HCT116 (cell line): Measurements from ENCODE around the gene GGT6. TPM values are rescaled to one million over a fixed set of nuclear protein-coding genes. Genes with fewer than 3 reads are reported as not detected.

Experiments used
- ATAC-seq: fragments of 200-7000 bp; cut with Tn5 transposase; 2 replicates; pipeline ENCODE4 v1.9.1; 2020; ENCODE audit warnings: mild to moderate bottlenecking, moderate library complexity
- BruUV-seq: library from RNA; stranded (reverse); fragments of 400-500 nt; replicated peaks from 2 replicates; lab custom pipeline; 2021; lab: Mats Ljungman, UMichigan
- CTCF ChIA-PET: fragments of 300-600 bp; sonication (Branson Sonifier 250); formaldehyde crosslinking; loops from one replicate; lab custom pipeline; 2021; ENCODE audit warnings: antibody characterized with exemption; lab: Charles Lee
- POLR2A ChIA-PET: fragments of 300-600, 350-600 bp; sonication (Branson Sonifier 250); formaldehyde crosslinking; loops from one replicate; lab custom pipeline; 2021; ENCODE audit warnings: antibody characterized with exemption; lab: Charles Lee
- RAD21 ChIA-PET, 2 experiments: fragments of 300-600 bp; sonication (Branson Sonifier 250); formaldehyde crosslinking; loops; one replicate each; lab custom pipeline; 2023; ENCODE audit warnings: low total read pairs in 2 of 2; ENCODE audit not compliant: uncharacterized antibody in 2 of 2, unreplicated experiment in 2 of 2, low non-redundant PET in 1 of 2; lab: Charles Lee
- DNase-seq: peaks from one replicate; pipeline ENCODE4 v3.0.0-alpha.2; 2010; ENCODE audit warnings: low read depth, low spot score
- H2AFZ ChIP-seq: fragments of 200-600 bp; shearing (Covaris generic), sonication (generic); 2 replicates; pipeline ENCODE4 v1.6.1; 2017; ENCODE audit warnings: low read depth, mixed run types, mixed read lengths, antibody characterized with exemption, low read length; ENCODE audit not compliant: poor library complexity, severe bottlenecking
- H3K27ac ChIP-seq: 2 replicates; pipeline ENCODE4 v1.5.1; 2012; ENCODE audit warnings: low read depth, low read length
- H3K27me3 ChIP-seq: fragments of 200-600 bp; sonication (generic); 2 replicates; pipeline ENCODE4 v1.6.1; 2016; ENCODE audit warnings: mixed run types, low read length, mixed read lengths; ENCODE audit not compliant: insufficient read depth
- H3K36me3 ChIP-seq, 2 experiments: fragments of 200-500 bp in 1 of 2; fragments of 200-600 bp in 1 of 2; sonication (Bioruptor generic) in 1 of 2; sonication (generic) in 1 of 2; 2 replicates each; pipeline versions ENCODE4 v1.5.1 to v1.6.1; 2014 to 2016; ENCODE audit warnings: low read length in 2 of 2, inconsistent platforms in 1 of 2, mixed read lengths in 1 of 2, mixed run types in 1 of 2; ENCODE audit not compliant: insufficient read depth in 2 of 2, control insufficient read depth in 1 of 2
- H3K4me1 ChIP-seq, 2 experiments: fragments of 200-600 bp in 1 of 2; sonication (generic) in 1 of 2; 2 replicates each; pipeline versions ENCODE4 v1.5.1 to v1.6.1; 2012 to 2017; ENCODE audit warnings: low read length in 2 of 2, inconsistent platforms in 1 of 2, mild to moderate bottlenecking in 1 of 2, mixed read lengths in 1 of 2, mixed run types in 1 of 2, moderate library complexity in 1 of 2; ENCODE audit not compliant: insufficient read depth in 2 of 2, control insufficient read depth in 1 of 2
- H3K4me2 ChIP-seq: fragments of 200-600 bp; sonication (generic); 2 replicates; pipeline ENCODE4 v1.6.1; 2017; ENCODE audit warnings: mixed run types, low read length, mixed read lengths
- H3K4me3 ChIP-seq, 2 experiments: fragments of 200-600 bp in 1 of 2; sonication (generic) in 1 of 2; replicated peaks in 1 of 2; 2 replicates each; pipeline ENCODE4 v1.5.1; 2011 to 2016; ENCODE audit warnings: low read length in 2 of 2, control low read depth in 1 of 2, low read depth in 1 of 2, mild to moderate bottlenecking in 1 of 2, mixed read lengths in 1 of 2, mixed run types in 1 of 2
- H3K79me2 ChIP-seq: fragments of 200-600 bp; sonication (generic); 2 replicates; pipeline ENCODE4 v1.6.1; 2017; ENCODE audit warnings: mild to moderate bottlenecking, mixed run types, low read length, moderate library complexity, mixed read lengths; ENCODE audit not compliant: insufficient read depth
- H3K9ac ChIP-seq: fragments of 200-600 bp; sonication (generic); 2 replicates; pipeline ENCODE4 v1.6.1; 2016; ENCODE audit warnings: low read length, mixed read lengths
- H3K9me2 ChIP-seq: fragments of 200-600 bp; sonication (generic), shearing (Covaris generic); 2 replicates; pipeline ENCODE4 v1.6.1; 2017; ENCODE audit warnings: mixed run types, mild to moderate bottlenecking, moderate library complexity; ENCODE audit not compliant: insufficient read depth
- H3K9me3 ChIP-seq, 2 experiments: fragments of 200-500 bp in 1 of 2; fragments of 200-600 bp in 1 of 2; sonication (Bioruptor generic) in 1 of 2; sonication (generic) in 1 of 2; 2 replicates each; pipeline ENCODE4 v1.6.1; 2014 to 2017; ENCODE audit warnings: low read length in 2 of 2, mixed read lengths in 2 of 2, inconsistent platforms in 1 of 2, low read depth in 1 of 2, mild to moderate bottlenecking in 1 of 2, mixed run types in 1 of 2, moderate library complexity in 1 of 2; ENCODE audit not compliant: control insufficient read depth in 1 of 2, insufficient read depth in 1 of 2
- H4K20me1 ChIP-seq: fragments of 200-600 bp; sonication (generic), shearing (Covaris generic); 2 replicates; pipeline ENCODE4 v1.6.1; 2017; ENCODE audit warnings: mixed run types, mild to moderate bottlenecking, moderate library complexity; ENCODE audit not compliant: insufficient read depth
- CBX3 ChIP-seq: IDR thresholded peaks from 2 replicates; pipeline ENCODE4 v1.6.1; 2012; ENCODE audit warnings: low read depth
- EGR1 ChIP-seq: IDR thresholded peaks from 2 replicates; pipeline ENCODE4 v1.6.1; 2012; ENCODE audit warnings: low read depth
- ELF1 ChIP-seq: IDR thresholded peaks from 2 replicates; pipeline ENCODE4 v1.6.1; 2012; ENCODE audit warnings: low read depth, borderline replicate concordance
- EZH2 ChIP-seq: fragments of 200-600 bp; sonication (generic); IDR thresholded peaks from 2 replicates; pipeline ENCODE4 v1.6.1; 2017; ENCODE audit warnings: antibody characterized with exemption, mixed run types
- EZH2phosphoT487 ChIP-seq: fragments of 200-600 bp; IDR thresholded peaks from 2 replicates; pipeline ENCODE4 v1.6.1; 2018; ENCODE audit warnings: antibody characterized with exemption, borderline replicate concordance
- FOSL1 ChIP-seq: IDR thresholded peaks from 2 replicates; pipeline ENCODE4 v1.6.1; 2012; ENCODE audit warnings: low read depth
- POLR2A ChIP-seq: IDR thresholded peaks from 2 replicates; pipeline ENCODE4 v1.7.0; 2011; ENCODE audit warnings: borderline replicate concordance; ENCODE audit not compliant: insufficient read depth, insufficient read length; ENCODE audit errors: extremely low read depth
- POLR2AphosphoS5 ChIP-seq: IDR thresholded peaks from 2 replicates; pipeline ENCODE4 v1.6.1; 2011; ENCODE audit warnings: mild to moderate bottlenecking, low read depth, low read length, moderate library complexity
- RAD21 ChIP-seq: IDR thresholded peaks from 2 replicates; pipeline ENCODE4 v1.6.1; 2012; ENCODE audit warnings: low read depth, mild to moderate bottlenecking
- SIN3A ChIP-seq: IDR thresholded peaks from 2 replicates; pipeline ENCODE4 v1.6.1; 2012; ENCODE audit warnings: low read depth
- SP1 ChIP-seq: IDR thresholded peaks from 2 replicates; pipeline ENCODE4 v1.6.1; 2012; ENCODE audit warnings: low read depth
- SRF ChIP-seq: IDR thresholded peaks from 2 replicates; pipeline ENCODE4 v1.6.1; 2012; ENCODE audit warnings: low read depth
- TCF7L2 ChIP-seq: IDR thresholded peaks from 2 replicates; pipeline ENCODE4 v1.7.0; 2011; ENCODE audit warnings: borderline replicate concordance, inconsistent platforms; ENCODE audit not compliant: insufficient read depth, insufficient read length; ENCODE audit errors: extremely low read depth
- ZNF274 ChIP-seq: fragments of 200-500 bp; sonication (Bioruptor generic); IDR thresholded peaks from 2 replicates; pipeline ENCODE4 v1.6.1; 2014; ENCODE audit warnings: mild to moderate bottlenecking, low read depth, low read length, inconsistent platforms
- intact Hi-C: fragments of 100-400 bp; cut with micrococcal nuclease; formaldehyde crosslinking; loops from 2 replicates; pipeline ENCODE4 v1.10.0; 2022
- total RNA-seq: library from RNA; stranded (reverse); gene quantifications from one replicate; pipeline ENCODE4 v1.2.1, GENCODE V29; 2021; ENCODE audit not compliant: unreplicated experiment
- TF ChIP-seq, protein P1 (sequence below): IDR thresholded peaks from 2 replicates; pipeline ENCODE4 v1.6.1; 2012
- TF ChIP-seq, protein P2 (sequence below): IDR thresholded peaks from 2 replicates; pipeline ENCODE4 v1.6.1; 2011; ENCODE audit warnings: mild to moderate bottlenecking, low read length, moderate library complexity; ENCODE audit not compliant: insufficient replicate concordance; ENCODE audit errors: extremely low read depth
- TF ChIP-seq, protein P3 (sequence below), 3 experiments: fragments of 200-600 bp in 1 of 3; sonication (generic) in 1 of 3; IDR thresholded peaks in 2 of 3; conservative IDR thresholded peaks in 1 of 3; 2 replicates each; pipeline ENCODE4 v1.5.1; 2012 to 2017; ENCODE audit warnings: low read depth in 2 of 3, low read length in 2 of 3, antibody characterized with exemption in 1 of 3, borderline replicate concordance in 1 of 3, control low read depth in 1 of 3, mild to moderate bottlenecking in 1 of 3, mixed read lengths in 1 of 3, mixed run types in 1 of 3, moderate library complexity in 1 of 3; ENCODE audit not compliant: insufficient read depth in 1 of 3
- TF ChIP-seq, protein P4 (sequence below): IDR thresholded peaks from 2 replicates; pipeline ENCODE4 v1.6.1; 2012

GGT6 gene
- total RNA-seq, 1 experiment from 2014 or later, result 0.10 TPM

DNA sequence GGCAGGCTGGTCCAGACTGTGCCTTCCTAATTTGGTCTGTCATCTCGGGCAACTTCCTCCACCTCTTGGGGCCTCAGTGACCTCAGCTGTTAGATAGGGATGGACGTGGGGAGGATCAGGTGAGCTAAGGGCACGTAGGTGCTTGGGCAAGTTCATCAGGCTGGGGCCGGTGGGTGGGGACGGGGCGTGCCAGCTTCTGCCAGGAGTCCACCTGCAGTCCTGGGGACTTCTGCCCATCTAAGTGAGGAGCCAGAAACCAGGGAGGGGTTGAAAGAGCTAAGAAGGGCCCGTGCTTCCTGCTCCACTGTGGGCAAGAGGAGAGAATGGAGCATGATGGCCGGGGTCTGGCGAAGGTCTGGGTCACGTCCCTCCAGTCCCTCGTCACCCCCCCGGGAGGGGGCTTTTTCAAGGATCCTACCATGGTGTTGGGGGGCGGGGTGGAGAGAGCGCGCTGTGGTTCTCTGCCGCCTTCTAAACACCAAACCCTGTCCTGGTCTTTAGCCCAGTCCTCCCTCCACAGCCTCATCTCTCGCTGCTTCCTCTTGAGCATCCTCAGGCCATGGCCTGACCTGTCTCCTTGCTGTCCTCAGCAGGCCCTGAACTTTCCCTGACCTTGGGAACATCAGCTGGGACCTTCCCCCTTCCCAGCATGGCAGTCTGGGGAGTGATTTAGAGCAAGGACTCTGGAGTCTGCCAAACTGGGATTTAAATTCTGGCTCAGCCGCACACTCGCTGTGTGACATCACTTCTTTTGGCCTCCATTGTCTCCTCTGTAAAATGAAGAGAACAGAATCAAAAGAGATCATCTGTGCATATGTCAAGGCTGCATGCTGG, 40.1 kb downstream of the GGT6 start:
- Histone ChIP-seq H3K9me3 (no peaks in the 10 kb centered on the region), H4K20me1 (no peaks in the 10 kb centered on the region)
- TF ChIP-seq, protein P1, sequence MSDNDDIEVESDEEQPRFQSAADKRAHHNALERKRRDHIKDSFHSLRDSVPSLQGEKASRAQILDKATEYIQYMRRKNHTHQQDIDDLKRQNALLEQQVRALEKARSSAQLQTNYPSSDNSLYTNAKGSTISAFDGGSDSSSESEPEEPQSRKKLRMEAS, result no peak
- no peak for TF ChIP-seq SRF
- TF ChIP-seq SIN3A, result no peak
- TF ChIP-seq, protein P2, sequence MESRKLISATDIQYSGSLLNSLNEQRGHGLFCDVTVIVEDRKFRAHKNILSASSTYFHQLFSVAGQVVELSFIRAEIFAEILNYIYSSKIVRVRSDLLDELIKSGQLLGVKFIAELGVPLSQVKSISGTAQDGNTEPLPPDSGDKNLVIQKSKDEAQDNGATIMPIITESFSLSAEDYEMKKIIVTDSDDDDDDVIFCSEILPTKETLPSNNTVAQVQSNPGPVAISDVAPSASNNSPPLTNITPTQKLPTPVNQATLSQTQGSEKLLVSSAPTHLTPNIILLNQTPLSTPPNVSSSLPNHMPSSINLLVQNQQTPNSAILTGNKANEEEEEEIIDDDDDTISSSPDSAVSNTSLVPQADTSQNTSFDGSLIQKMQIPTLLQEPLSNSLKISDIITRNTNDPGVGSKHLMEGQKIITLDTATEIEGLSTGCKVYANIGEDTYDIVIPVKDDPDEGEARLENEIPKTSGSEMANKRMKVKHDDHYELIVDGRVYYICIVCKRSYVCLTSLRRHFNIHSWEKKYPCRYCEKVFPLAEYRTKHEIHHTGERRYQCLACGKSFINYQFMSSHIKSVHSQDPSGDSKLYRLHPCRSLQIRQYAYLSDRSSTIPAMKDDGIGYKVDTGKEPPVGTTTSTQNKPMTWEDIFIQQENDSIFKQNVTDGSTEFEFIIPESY, result no peak
- no peak for TF ChIP-seq EZH2
- TF ChIP-seq CBX3, result no peak
- TF ChIP-seq ZNF274, result no peak
- TF ChIP-seq RAD21, result no peak
- no peak for TF ChIP-seq ELF1
- TF ChIP-seq, protein P3, sequence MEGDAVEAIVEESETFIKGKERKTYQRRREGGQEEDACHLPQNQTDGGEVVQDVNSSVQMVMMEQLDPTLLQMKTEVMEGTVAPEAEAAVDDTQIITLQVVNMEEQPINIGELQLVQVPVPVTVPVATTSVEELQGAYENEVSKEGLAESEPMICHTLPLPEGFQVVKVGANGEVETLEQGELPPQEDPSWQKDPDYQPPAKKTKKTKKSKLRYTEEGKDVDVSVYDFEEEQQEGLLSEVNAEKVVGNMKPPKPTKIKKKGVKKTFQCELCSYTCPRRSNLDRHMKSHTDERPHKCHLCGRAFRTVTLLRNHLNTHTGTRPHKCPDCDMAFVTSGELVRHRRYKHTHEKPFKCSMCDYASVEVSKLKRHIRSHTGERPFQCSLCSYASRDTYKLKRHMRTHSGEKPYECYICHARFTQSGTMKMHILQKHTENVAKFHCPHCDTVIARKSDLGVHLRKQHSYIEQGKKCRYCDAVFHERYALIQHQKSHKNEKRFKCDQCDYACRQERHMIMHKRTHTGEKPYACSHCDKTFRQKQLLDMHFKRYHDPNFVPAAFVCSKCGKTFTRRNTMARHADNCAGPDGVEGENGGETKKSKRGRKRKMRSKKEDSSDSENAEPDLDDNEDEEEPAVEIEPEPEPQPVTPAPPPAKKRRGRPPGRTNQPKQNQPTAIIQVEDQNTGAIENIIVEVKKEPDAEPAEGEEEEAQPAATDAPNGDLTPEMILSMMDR (IDR thresholded peaks at IDR 0.05 in 2 of 3, conservative IDR thresholded peaks at IDR 0.05 in 1 of 3; ENCODE audit: borderline replicate concordance in 1 of 3, insufficient read depth in 1 of 3, low read depth in 2 of 3, low read length in 2 of 3), result no peak
- no peak for TF ChIP-seq FOSL1
- TF ChIP-seq, protein P4, sequence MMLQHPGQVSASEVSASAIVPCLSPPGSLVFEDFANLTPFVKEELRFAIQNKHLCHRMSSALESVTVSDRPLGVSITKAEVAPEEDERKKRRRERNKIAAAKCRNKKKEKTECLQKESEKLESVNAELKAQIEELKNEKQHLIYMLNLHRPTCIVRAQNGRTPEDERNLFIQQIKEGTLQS, result no peak
- no peak for TF ChIP-seq EGR1
- no peak for TF ChIP-seq SP1
- no peak for TF ChIP-seq TCF7L2
- TF ChIP-seq POLR2AphosphoS5, result no peak
- TF ChIP-seq EZH2phosphoT487, result no peak
- no peak for TF ChIP-seq POLR2A
- TF ChIP-seq, all 23 proteins: peak for 0
- no peaks in the 10 kb centered on the region for H3K9me2 ChIP-seq
- H2AFZ ChIP-seq, result no peak overlapping the region
- ChIA-PET POLR2A (no interaction called here), CTCF (no interaction called here), RAD21 (interaction anchor here in 1 of 2 experiments (0.7 kb wide), 1 partner anchor 9 kb away, joined by 3 read pairs; no protein-coding TSS in a partner anchor)
- no peaks in the 10 kb centered on the region for H3K79me2 ChIP-seq
- no peaks in the 10 kb centered on the region for H3K36me3 ChIP-seq
- H3K27ac ChIP-seq, result no peak overlapping the region
- H3K27me3 ChIP-seq, result no peaks in the 10 kb centered on the region
- H3K9ac ChIP-seq, result no peak overlapping the region
- H3K4me1 ChIP-seq, result peaks cover 6 to 10% of the 10 kb centered on the region in 2 experiments; a peak in 3 of 4 replicates
- ATAC-seq (no peak), DNase-seq (no peak)
- H3K4me3 ChIP-seq, result no peak overlapping the region
- no peak overlapping the region for H3K4me2 ChIP-seq
- intact Hi-C loops, result no loop called here
- BruUV-seq, result no TSS peak
